A673 (cell line): ENCODE data around the gene CAVIN3.

ENCODE experiments used
- CTCF ChIP-seq: fragments of 300-800, 200-600 bp; sonication (generic); conservative IDR thresholded peaks from 2 replicates; pipeline ENCODE4 v1.5.1; 2017; ENCODE audit warnings: low read depth, mild to moderate bottlenecking, antibody characterized with exemption, low read length, moderate library complexity, mixed read lengths
- EZH2 ChIP-seq: fragments of 200-600 bp; sonication (generic); IDR thresholded peaks from 2 replicates; pipeline ENCODE4 v1.6.1; 2017; ENCODE audit warnings: borderline replicate concordance, low read depth, mild to moderate bottlenecking, mixed read lengths, antibody characterized with exemption, low read length; ENCODE audit not compliant: poor library complexity, severe bottlenecking

- TF ChIP-seq EZH2, result no peak
- no peak for TF ChIP-seq CTCF
Measured at GRCh38 chr11:6336293-6336692, 16.0 kb upstream of the CAVIN3 start.
